ENCODE measurements around the gene DAZAP2. TPM values are rescaled to one million over a fixed set of nuclear protein-coding genes. Genes with fewer than 3 reads are reported as not detected.

The DAZAP2 gene
- total RNA-seq (ENCODE audit: insufficient read depth, low replicate concordance): 51.0 TPM

GRCh38 chr12:51238510-51239334, at the start of gene DAZAP2:
Gene DAZAP2, plus strand, starts transcription at chr12:51238826. Its CDS starts 82 bp downstream, at chr12:51238908.
- peak; percentile 98 for DNase-seq (ENCODE audit: low spot score)

- no peak for DNase-seq (ENCODE audit: low spot score)
Measured at GRCh38 chr12:51189790-51190355, 48.8 kb upstream of the DAZAP2 start.

- no peak for DNase-seq (ENCODE audit: low spot score)
Measured at GRCh38 chr12:51190820-51191219, 47.8 kb upstream of the DAZAP2 start.

- DNase-seq (ENCODE audit: low spot score): no peak
Measured at GRCh38 chr12:51191516-51192283, 46.9 kb upstream of the DAZAP2 start.

GRCh38 chr12:51192284-51192671, 46.3 kb upstream of the DAZAP2 start:
- no peak for DNase-seq (ENCODE audit: low spot score)

- DNase-seq (ENCODE audit: low spot score): no peak
Measured at GRCh38 chr12:51195841-51196240, 42.8 kb upstream of the DAZAP2 start.

GRCh38 chr12:51196547-51196946, 42.1 kb upstream of the DAZAP2 start:
- DNase-seq (ENCODE audit: low spot score): no peak

GRCh38 chr12:51197736-51198567, 40.7 kb upstream of the DAZAP2 start:
- no peak for DNase-seq (ENCODE audit: low spot score)

GRCh38 chr12:51198568-51199365, 39.9 kb upstream of the DAZAP2 start:
- no peak for DNase-seq (ENCODE audit: low spot score)

- DNase-seq (ENCODE audit: low spot score): no peak
Measured at GRCh38 chr12:51199366-51199945, 39.2 kb upstream of the DAZAP2 start.

- DNase-seq (ENCODE audit: low spot score): no peak
Measured at GRCh38 chr12:51200156-51200555, 38.5 kb upstream of the DAZAP2 start.

- DNase-seq (ENCODE audit: low spot score): no peak
Measured at GRCh38 chr12:51200806-51201205, 37.8 kb upstream of the DAZAP2 start.

GRCh38 chr12:51202718-51203117, 35.9 kb upstream of the DAZAP2 start:
- no peak for DNase-seq (ENCODE audit: low spot score)

- no peak for DNase-seq (ENCODE audit: low spot score)
Measured at GRCh38 chr12:51205350-51205749, 33.3 kb upstream of the DAZAP2 start.

- DNase-seq (ENCODE audit: low spot score): no peak
Measured at GRCh38 chr12:51208016-51208660, 30.5 kb upstream of the DAZAP2 start.

- DNase-seq (ENCODE audit: low spot score): no peak
Measured at GRCh38 chr12:51209259-51209658, 29.4 kb upstream of the DAZAP2 start.

GRCh38 chr12:51210690-51211395, 27.8 kb upstream of the DAZAP2 start:
- no peak for DNase-seq (ENCODE audit: low spot score)

GRCh38 chr12:51214895-51215294, 23.7 kb upstream of the DAZAP2 start:
- no peak for DNase-seq (ENCODE audit: low spot score)

- DNase-seq (ENCODE audit: low spot score): no peak
Measured at GRCh38 chr12:51216642-51217041, 22.0 kb upstream of the DAZAP2 start.
